GM19025 (cell line): Measurements from ENCODE around the gene SMYD1.
A peak's percentile ranks its signal among the peaks of the same experiment; 100 is the strongest.

Experiments
- ATAC-seq: cut with Tn5 transposase; IDR thresholded peaks from one replicate; pipeline ENCODE4 v1.9.1; 2021; ENCODE audit warnings: mild to moderate bottlenecking, low read depth, moderate library complexity; ENCODE audit not compliant: unreplicated experiment

SMYD1 gene

GRCh38 chr2:88055371-88056128, 12.1 kb upstream of the SMYD1 start, which contains the start of gene KRCC1:
Gene KRCC1, minus strand, starts transcription at chr2:88055783. Its CDS starts 27,220 bp downstream, at chr2:88028563.
- peak; percentile 94 for ATAC-seq

GRCh38 chr2:88057437-88057844, 10.2 kb upstream of the SMYD1 start:
- ATAC-seq: no peak

GRCh38 chr2:88058191-88058590, 9.4 kb upstream of the SMYD1 start:
- no peak for ATAC-seq

GRCh38 chr2:88059979-88060906, 7.4 kb upstream of the SMYD1 start:
- no peak for ATAC-seq

- no peak for ATAC-seq
Observed at GRCh38 chr2:88060907-88061275, 6.7 kb upstream of the SMYD1 start.

- ATAC-seq: no peak
Observed at GRCh38 chr2:88061295-88061694, 6.3 kb upstream of the SMYD1 start.

- no peak for ATAC-seq
Observed at GRCh38 chr2:88066543-88066942, 1.1 kb upstream of the SMYD1 start.

- ATAC-seq: no peak
Observed at GRCh38 chr2:88067189-88067588, 436 bp upstream of the SMYD1 start.

GRCh38 chr2:88068044-88068443, 419 bp downstream of the SMYD1 start:
- ATAC-seq: no peak

GRCh38 chr2:88069117-88069516, 1.5 kb downstream of the SMYD1 start:
- no peak for ATAC-seq

GRCh38 chr2:88070055-88070454, 2.4 kb downstream of the SMYD1 start:
- no peak for ATAC-seq

GRCh38 chr2:88071365-88071764, 3.7 kb downstream of the SMYD1 start:
- ATAC-seq: no peak

GRCh38 chr2:88074150-88074549, 6.5 kb downstream of the SMYD1 start:
- no peak for ATAC-seq

GRCh38 chr2:88074854-88075292, 7.2 kb downstream of the SMYD1 start:
- ATAC-seq: no peak

GRCh38 chr2:88077080-88077479, 9.5 kb downstream of the SMYD1 start:
- no peak for ATAC-seq

- no peak for ATAC-seq
Observed at GRCh38 chr2:88078643-88079172, 11.1 kb downstream of the SMYD1 start.

- ATAC-seq: no peak
Observed at GRCh38 chr2:88080545-88080944, 12.9 kb downstream of the SMYD1 start.

- ATAC-seq: no peak
Observed at GRCh38 chr2:88081924-88082608, 14.4 kb downstream of the SMYD1 start.

- no peak for ATAC-seq
Observed at GRCh38 chr2:88082781-88083180, 15.2 kb downstream of the SMYD1 start.

GRCh38 chr2:88085099-88085498, 17.5 kb downstream of the SMYD1 start:
- ATAC-seq: no peak

- no peak for ATAC-seq
Observed at GRCh38 chr2:88085602-88086001, 18.0 kb downstream of the SMYD1 start.
